Activated CD4-positive, alpha-beta T cell treated with anti-CD3 and anti-CD28 coated beads for 36 hours (primary cell): ENCODE results near the gene PPFIA1. TPM values are rescaled to one million over a fixed set of nuclear protein-coding genes. Genes with fewer than 3 reads are reported as not detected.
A peak's percentile ranks its signal among the peaks of the same experiment; 100 is the strongest.
"Not testable (repeated sequence)": the region's sequence is repeated elsewhere in the genome, so short reads cannot be mapped to it uniquely, and the experiment has no call there.

ENCODE experiments used
- ATAC-seq: fragments of 200-7000 bp; cut with Tn5 transposase; one replicate; pipeline ENCODE4 v1.10.0; 2021; ENCODE audit warnings: mild to moderate bottlenecking, moderate library complexity
- CTCF ChIA-PET: fragments of 350-600 bp; sonication (Branson Sonifier 250); formaldehyde crosslinking; loops from one replicate; lab custom pipeline; 2021; ENCODE audit warnings: antibody characterized with exemption; lab: Charles Lee
- POLR2A ChIA-PET: fragments of 350-600 bp; sonication (Branson Sonifier 250); formaldehyde crosslinking; loops from one replicate; lab custom pipeline; 2021; ENCODE audit warnings: antibody characterized with exemption, inconsistent platforms; lab: Charles Lee
- DNase-seq: peaks from one replicate; pipeline ENCODE4 v3.0.0-alpha.2; 2020
- H3K27ac Mint-ChIP-seq: one replicate; pipeline ENCODE4 v1.8.0; 2021; ENCODE audit warnings: mixed read lengths
- H3K27me3 Mint-ChIP-seq: one replicate; pipeline ENCODE4 v1.8.0; 2021; ENCODE audit warnings: mixed read lengths
- H3K36me3 Mint-ChIP-seq: one replicate; pipeline ENCODE4 v1.8.0; 2021; ENCODE audit warnings: low read depth, mixed read lengths
- H3K4me1 Mint-ChIP-seq: one replicate; pipeline ENCODE4 v1.8.0; 2021; ENCODE audit warnings: mixed read lengths
- H3K4me3 Mint-ChIP-seq: one replicate; pipeline ENCODE4 v1.8.0; 2021; ENCODE audit warnings: mild to moderate bottlenecking, moderate library complexity, mixed read lengths
- H3K9me3 Mint-ChIP-seq: one replicate; pipeline ENCODE4 v1.8.0; 2021; ENCODE audit warnings: low read depth, mixed read lengths
- intact Hi-C, 2 experiments: fragments of 100-400 bp; cut with DNase I in 1 of 2; cut with micrococcal nuclease in 1 of 2; formaldehyde crosslinking; loops; one replicate each; pipeline versions ENCODE4 v1.14.2 to v1.15.1; 2022 to 2024; cut with DNase I, micrococcal nuclease
- total RNA-seq, 2 experiments: library from RNA; stranded (reverse); gene quantifications; one replicate each; pipeline ENCODE4 v1.2.3, GENCODE V29; 2021

The PPFIA1 gene
- total RNA-seq, 2 experiments from 2014 or later: 26.5 to 40.5 TPM

- H3K27me3 Mint-ChIP-seq: no peaks in the 10 kb centered on the region
- DNase-seq (no peak), ATAC-seq (no peak)
- H3K4me3 Mint-ChIP-seq: no peak overlapping the region
- peaks cover 54% of the 10 kb centered on the region for H3K36me3 Mint-ChIP-seq
- H3K27ac Mint-ChIP-seq: no peak overlapping the region
- CTCF ChIA-PET: interaction anchor here (1.5 kb wide), 1 partner anchor 80 kb away, joined by 5 read pairs; no protein-coding TSS in a partner anchor
- H3K4me1 Mint-ChIP-seq: peaks cover 36% of the 10 kb centered on the region
- intact Hi-C loops: loop anchor here in 1 of 2 experiments (10.0 kb wide), 1 partner anchor 1374 kb away; the partner anchor contains the start of genes IGHMBP2 and MRPL21
- H3K9me3 Mint-ChIP-seq: no peaks in the 10 kb centered on the region
- POLR2A ChIA-PET: no interaction called here
These were observed 8.5 kb downstream of the PPFIA1 start for GRCh38 chr11:70278994-70279393.

DNA sequence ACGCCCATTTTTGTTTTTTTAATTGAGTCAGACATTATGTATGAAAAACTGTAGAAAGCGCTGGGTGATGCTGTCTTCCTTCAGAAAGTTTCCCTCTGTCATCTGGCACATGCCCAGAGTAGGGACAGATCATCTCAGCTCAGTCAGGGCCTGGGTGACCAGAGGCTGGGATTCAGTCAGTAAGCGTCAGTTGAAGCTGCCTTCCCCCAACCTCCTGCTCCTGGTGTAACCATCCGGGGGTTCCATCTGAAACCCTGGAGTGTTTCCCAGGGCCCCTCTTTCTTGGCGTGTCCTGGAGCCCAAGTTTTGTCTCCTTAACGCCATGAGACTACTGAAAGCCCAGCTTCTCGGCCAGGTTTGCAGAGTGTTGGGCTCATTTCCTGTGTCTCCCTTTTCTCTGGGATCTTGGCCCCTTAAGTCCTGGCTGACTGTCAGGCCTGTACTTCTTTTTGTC lies 10.7 kb downstream of the PPFIA1 start:
- POLR2A ChIA-PET: no interaction called here
- intact Hi-C loops: no loop called here
- H3K4me1 Mint-ChIP-seq: peaks cover 17% of the 10 kb centered on the region
- DNase-seq (no peak), ATAC-seq (no peak)
- H3K27me3 Mint-ChIP-seq: no peaks in the 10 kb centered on the region
- no peak overlapping the region for H3K4me3 Mint-ChIP-seq
- H3K36me3 Mint-ChIP-seq: peaks cover 46% of the 10 kb centered on the region
- no peaks in the 10 kb centered on the region for H3K9me3 Mint-ChIP-seq
- CTCF ChIA-PET: no interaction called here
- no peak overlapping the region for H3K27ac Mint-ChIP-seq

DNA sequence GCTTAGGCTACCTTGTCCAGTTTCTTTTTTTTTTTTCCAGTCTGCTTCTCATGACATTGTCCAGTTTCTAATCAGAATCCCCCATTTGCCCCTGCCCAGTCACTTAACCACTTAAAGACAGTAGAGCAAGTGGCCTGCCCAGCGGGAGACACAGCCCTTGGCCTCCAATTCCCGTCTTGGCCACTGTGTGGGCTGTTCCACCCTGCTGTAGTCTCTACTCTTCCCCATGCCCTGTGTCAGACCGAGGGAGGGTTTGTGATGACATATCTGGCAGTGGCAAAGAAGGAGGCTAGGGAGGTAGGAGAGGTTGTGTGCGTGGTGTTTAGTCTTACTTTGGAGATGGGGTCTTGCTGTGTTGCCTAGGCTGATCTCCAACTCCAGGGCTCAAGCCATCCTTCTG lies 11.5 kb downstream of the PPFIA1 start:
- ATAC-seq (no peak), DNase-seq (no peak)
- peaks cover 12% of the 10 kb centered on the region for H3K4me1 Mint-ChIP-seq
- intact Hi-C loops: no loop called here
- no peaks in the 10 kb centered on the region for H3K9me3 Mint-ChIP-seq
- no peak overlapping the region for H3K27ac Mint-ChIP-seq
- peaks cover 48% of the 10 kb centered on the region for H3K36me3 Mint-ChIP-seq
- ChIA-PET CTCF (no interaction called here), POLR2A (no interaction called here)
- no peaks in the 10 kb centered on the region for H3K27me3 Mint-ChIP-seq
- H3K4me3 Mint-ChIP-seq: no peak overlapping the region

- H3K4me1 Mint-ChIP-seq: peaks cover 10% of the 10 kb centered on the region
- no peaks in the 10 kb centered on the region for H3K27me3 Mint-ChIP-seq
- no peak overlapping the region for H3K4me3 Mint-ChIP-seq
- intact Hi-C loops: no loop called here
- ChIA-PET POLR2A (no interaction called here), CTCF (no interaction called here)
- ATAC-seq (no peak), DNase-seq (no peak)
- no peak overlapping the region for H3K27ac Mint-ChIP-seq
- H3K36me3 Mint-ChIP-seq: peaks cover 42% of the 10 kb centered on the region
- no peaks in the 10 kb centered on the region for H3K9me3 Mint-ChIP-seq
These were observed 18.2 kb downstream of the PPFIA1 start for GRCh38 chr11:70288721-70289120.

GRCh38 chr11:70289582-70289981 lies 19.1 kb downstream of the PPFIA1 start:
- ChIA-PET POLR2A (no interaction called here), CTCF (interaction anchor here (0.6 to 1.2 kb wide), 2 partner anchors 12 to 1184 kb away, joined by 3 read pairs; no protein-coding TSS in a partner anchor)
- no peaks in the 10 kb centered on the region for H3K9me3 Mint-ChIP-seq
- DNase-seq (no peak), ATAC-seq (no peak)
- H3K4me3 Mint-ChIP-seq: no peak overlapping the region
- no peak overlapping the region for H3K27ac Mint-ChIP-seq
- no peaks in the 10 kb centered on the region for H3K27me3 Mint-ChIP-seq
- H3K36me3 Mint-ChIP-seq: peaks cover 43% of the 10 kb centered on the region
- intact Hi-C loops: no loop called here
- H3K4me1 Mint-ChIP-seq: peaks cover 10% of the 10 kb centered on the region

GRCh38 chr11:70290361-70291065 lies 20.0 kb downstream of the PPFIA1 start:
- intact Hi-C loops: no loop called here
- H3K4me3 Mint-ChIP-seq: no peak overlapping the region
- no peaks in the 10 kb centered on the region for H3K9me3 Mint-ChIP-seq
- DNase-seq (no peak), ATAC-seq (no peak)
- POLR2A ChIA-PET: no interaction called here
- H3K27ac Mint-ChIP-seq: no peak overlapping the region
- CTCF ChIA-PET: interaction anchor here (1.2 kb wide), 1 partner anchor 13 kb away, joined by 3 read pairs; no protein-coding TSS in a partner anchor
- peaks cover 38% of the 10 kb centered on the region for H3K36me3 Mint-ChIP-seq
- H3K4me1 Mint-ChIP-seq: peaks cover 10% of the 10 kb centered on the region
- no peaks in the 10 kb centered on the region for H3K27me3 Mint-ChIP-seq

GRCh38 chr11:70292166-70292565 lies 21.7 kb downstream of the PPFIA1 start:
- DNase-seq (no peak), ATAC-seq (no peak)
- intact Hi-C loops: no loop called here
- Mint-ChIP-seq H3K27me3 (no peaks in the 10 kb centered on the region), H3K27ac (no peak overlapping the region), H3K9me3 (no peaks in the 10 kb centered on the region), H3K4me3 (no peak overlapping the region), H3K36me3 (peaks cover 35% of the 10 kb centered on the region), H3K4me1 (peaks cover 15% of the 10 kb centered on the region)
- ChIA-PET POLR2A (interaction anchor here (0.7 kb wide), 1 partner anchor 22 kb away, joined by 6 read pairs; no protein-coding TSS in a partner anchor), CTCF (no interaction called here)

DNA sequence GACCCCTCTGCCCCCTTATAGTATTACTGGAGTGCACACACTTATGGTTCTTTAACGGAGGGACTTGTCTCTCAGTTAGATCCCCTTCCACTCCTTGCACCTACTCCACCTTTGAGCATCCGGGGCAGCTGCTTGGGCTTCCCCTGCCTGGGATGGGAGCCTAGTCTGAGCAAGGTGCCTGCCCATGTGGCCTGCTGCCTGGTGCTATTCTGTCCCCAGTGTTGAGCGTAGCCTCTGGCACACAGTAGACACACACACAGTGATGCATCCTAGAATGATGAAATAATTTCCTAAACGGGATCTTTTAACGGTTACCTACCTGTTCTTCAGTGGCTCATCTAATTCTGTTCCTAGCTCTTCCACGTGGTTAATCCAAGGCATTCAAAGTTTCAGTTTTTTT lies 22.4 kb downstream of the PPFIA1 start:
- ChIA-PET CTCF (no interaction called here), POLR2A (interaction anchor here (0.7 kb wide), 1 partner anchor 21 kb away, joined by 6 read pairs; no protein-coding TSS in a partner anchor)
- Mint-ChIP-seq H3K4me3 (no peak overlapping the region), H3K27ac (no peak overlapping the region), H3K9me3 (no peaks in the 10 kb centered on the region), H3K4me1 (peaks cover 21% of the 10 kb centered on the region), H3K27me3 (no peaks in the 10 kb centered on the region), H3K36me3 (peaks cover 34% of the 10 kb centered on the region)
- no peak for DNase-seq
- intact Hi-C loops: no loop called here
- no peak for ATAC-seq

DNA sequence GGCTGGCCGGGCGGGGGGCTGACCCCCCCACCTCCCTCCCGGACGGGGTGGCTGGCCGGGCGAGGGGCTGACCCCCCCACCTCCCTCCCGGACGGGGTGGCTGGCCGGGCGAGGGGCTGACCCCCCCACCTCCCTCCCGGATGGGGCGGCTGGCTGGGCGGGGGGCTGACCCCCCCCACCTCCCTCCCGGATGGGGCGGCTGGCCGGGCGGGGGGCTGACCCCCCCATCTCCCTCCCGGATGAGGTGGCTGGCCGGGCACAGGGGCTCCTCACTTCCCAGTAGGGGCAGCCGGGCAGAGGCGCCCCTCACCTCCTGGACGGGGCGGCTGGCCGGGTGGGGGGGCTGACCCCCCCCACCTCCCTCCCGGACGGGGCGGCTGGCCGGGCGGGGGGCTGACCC lies 24.7 kb downstream of the PPFIA1 start:
- ATAC-seq, CTCF ChIA-PET, H3K4me3 Mint-ChIP-seq, DNase-seq, H3K27ac Mint-ChIP-seq, POLR2A ChIA-PET, intact Hi-C loops, H3K9me3 Mint-ChIP-seq, H3K27me3 Mint-ChIP-seq: not testable (repeated sequence)
- H3K36me3 Mint-ChIP-seq: peaks cover 35% of the 10 kb centered on the region
- peaks cover 20% of the 10 kb centered on the region for H3K4me1 Mint-ChIP-seq

DNA sequence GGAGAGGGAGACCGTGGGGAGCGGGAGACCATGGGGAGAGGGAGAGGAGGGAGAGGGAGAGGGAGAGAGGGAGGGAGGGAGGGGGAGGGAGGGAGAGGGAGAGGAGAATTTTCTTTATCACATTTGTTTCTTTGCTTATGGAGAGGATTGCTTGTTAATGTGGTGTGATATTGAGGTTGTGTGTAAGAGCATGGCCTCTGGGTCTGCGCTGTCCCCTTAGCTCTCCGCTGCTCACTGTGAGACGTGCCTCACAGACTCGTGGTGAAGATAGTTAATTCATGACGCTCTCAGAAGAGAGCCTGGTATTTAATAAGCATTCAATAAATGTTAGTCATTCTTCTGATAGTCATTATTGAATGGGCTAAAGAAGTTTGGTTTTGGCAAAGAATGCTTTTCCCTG lies 26.2 kb downstream of the PPFIA1 start:
- DNase-seq (no peak), ATAC-seq (no peak)
- Mint-ChIP-seq H3K4me1 (peaks cover 14% of the 10 kb centered on the region), H3K27ac (no peak overlapping the region), H3K27me3 (no peaks in the 10 kb centered on the region), H3K36me3 (peaks cover 34% of the 10 kb centered on the region), H3K9me3 (no peaks in the 10 kb centered on the region), H3K4me3 (no peak overlapping the region)
- intact Hi-C loops: no loop called here
- POLR2A ChIA-PET: no interaction called here
- CTCF ChIA-PET: no interaction called here

- CTCF ChIA-PET: no interaction called here
These were observed 26.9 kb downstream of the PPFIA1 start for GRCh38 chr11:70297341-70297740.

More at GRCh38 chr11:70297341-70297740, 26.9 kb downstream of the PPFIA1 start:
- ATAC-seq: peak; percentile 88
- intact Hi-C loops: no loop called here
- Mint-ChIP-seq H3K4me1 (peaks cover 14% of the 10 kb centered on the region), H3K36me3 (peaks cover 34% of the 10 kb centered on the region), H3K27me3 (no peaks in the 10 kb centered on the region), H3K9me3 (no peaks in the 10 kb centered on the region), H3K27ac (no peak overlapping the region), H3K4me3 (no peak overlapping the region)
- no peak for DNase-seq
- POLR2A ChIA-PET: no interaction called here
